NCI-H748 (cell line): ENCODE data around the gene GPR21.

Experiments used
- DNase-seq: peaks from one replicate; lab custom pipeline; 2025; ENCODE audit not compliant: unreplicated experiment; lab: John Stamatoyannopoulos, UW

The GPR21 gene, protein sequence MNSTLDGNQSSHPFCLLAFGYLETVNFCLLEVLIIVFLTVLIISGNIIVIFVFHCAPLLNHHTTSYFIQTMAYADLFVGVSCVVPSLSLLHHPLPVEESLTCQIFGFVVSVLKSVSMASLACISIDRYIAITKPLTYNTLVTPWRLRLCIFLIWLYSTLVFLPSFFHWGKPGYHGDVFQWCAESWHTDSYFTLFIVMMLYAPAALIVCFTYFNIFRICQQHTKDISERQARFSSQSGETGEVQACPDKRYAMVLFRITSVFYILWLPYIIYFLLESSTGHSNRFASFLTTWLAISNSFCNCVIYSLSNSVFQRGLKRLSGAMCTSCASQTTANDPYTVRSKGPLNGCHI

DNA sequence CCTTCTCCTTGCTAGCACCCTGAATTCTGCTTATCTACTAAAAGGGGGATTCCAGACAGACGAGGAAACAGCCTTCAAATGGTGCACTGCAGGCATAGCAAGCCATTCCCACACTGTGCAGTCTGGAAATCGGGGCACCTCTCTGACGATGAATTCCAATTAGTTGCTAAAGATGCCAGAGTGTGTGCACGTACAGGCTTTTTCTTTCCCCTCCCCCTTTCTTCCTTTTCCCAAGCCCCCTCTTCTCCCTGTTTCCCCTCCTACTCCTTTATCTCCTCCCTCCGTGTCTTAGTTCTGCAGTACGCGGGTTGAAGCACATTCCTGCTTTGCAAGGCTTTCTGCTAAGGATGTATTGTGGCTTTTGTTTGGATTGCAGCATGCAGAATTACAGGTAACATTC is at the start of gene GPR21:
GPR21 (plus strand) TSS at position 316 of the 400 bp plus-strand sequence. CDS start 900 bp downstream, outside the sequence.
- DNase-seq: no peak

DNA sequence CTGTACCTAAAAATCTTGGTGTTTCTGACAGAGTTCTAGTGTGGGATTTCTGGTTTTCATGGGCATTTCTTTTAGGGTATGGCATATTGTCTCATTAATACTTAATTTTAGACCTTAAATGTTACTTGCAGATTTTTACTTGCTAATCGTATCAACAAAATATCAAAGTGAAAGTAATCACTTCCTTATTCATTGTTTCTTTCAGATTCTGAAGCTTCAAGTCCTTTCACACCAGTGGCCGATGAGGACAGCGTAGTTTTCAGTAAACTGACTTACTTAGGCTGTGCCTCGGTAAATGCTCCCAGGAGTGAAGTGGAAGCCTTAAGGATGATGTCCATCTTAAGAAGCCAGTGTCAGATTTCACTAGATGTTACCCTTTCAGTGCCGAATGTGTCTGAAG is 47.5 kb upstream of the GPR21 start:
- no peak for DNase-seq

DNA sequence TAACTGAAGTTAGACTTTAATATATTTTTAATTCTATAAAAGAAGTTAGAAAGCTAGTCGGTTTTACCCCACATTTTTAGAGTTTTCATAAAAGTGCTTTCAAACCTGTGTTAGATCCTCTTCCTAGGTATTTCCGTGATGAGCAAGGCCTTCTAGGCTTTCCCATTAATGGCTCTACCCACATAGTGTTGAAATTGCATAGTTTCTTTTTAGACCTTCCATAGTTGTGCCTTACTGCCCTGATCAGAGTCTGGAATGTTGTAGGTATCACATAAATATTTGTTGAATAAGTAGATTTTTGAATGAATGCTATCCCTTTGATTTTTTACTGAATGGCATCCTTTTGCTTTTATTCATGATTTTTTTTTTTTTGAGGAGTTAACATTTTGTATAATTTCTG is 45.3 kb upstream of the GPR21 start:
- DNase-seq: no peak

DNA sequence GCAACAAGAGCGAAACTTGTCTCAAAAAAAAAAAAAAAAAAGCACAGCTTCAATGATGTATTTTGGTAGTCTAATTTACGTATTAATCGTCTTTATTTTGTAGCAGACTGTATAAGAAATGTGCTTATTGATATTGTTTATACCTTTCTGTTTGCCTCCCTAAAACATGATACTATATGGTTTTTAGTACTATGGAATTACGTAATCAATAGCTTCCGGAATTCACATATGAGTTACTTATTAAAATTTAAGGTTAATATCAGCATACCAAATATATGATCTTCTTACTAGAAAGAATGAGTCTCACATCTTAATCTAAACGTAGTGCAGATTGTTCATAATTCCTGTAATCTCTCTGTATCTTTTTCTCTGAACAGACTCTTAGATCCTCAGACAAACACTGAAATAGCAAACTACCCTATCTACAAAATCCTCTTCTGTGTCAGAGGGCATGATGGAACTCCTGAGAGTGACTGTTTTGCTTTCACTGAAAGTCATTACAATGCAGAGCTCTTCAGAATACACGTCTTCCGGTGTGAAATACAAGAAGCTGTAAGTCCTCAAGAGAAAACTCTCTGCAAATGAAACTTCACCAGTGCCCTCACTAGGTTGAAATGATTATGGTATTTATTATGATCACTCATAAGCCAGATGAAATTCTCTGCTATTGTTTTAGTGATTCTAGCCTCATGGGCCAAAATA is 44.4 kb upstream of the GPR21 start:
- DNase-seq: no peak

DNA sequence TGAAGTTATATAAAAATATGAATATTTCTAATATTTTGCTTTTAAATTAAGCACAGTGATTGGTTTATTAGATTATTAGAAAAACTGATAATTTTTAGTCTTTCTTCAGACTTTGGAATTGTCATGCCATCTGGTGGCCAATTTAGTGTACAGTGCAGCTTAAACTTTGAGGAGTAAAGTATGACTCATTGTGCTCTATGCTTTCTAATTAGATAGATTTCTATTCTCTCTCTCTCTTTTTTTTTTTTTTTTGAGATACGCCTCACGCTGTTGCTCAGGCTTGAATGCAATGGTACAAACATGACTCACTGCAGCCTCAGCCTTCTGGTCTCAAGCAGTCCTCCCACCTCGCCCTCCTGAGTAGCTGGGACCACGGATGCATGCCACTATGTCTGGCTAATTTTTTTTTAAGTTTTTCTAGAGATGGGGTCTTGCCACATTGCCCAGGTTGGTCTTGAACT is 42.1 kb upstream of the GPR21 start:
- peak; percentile 3 for DNase-seq

DNA sequence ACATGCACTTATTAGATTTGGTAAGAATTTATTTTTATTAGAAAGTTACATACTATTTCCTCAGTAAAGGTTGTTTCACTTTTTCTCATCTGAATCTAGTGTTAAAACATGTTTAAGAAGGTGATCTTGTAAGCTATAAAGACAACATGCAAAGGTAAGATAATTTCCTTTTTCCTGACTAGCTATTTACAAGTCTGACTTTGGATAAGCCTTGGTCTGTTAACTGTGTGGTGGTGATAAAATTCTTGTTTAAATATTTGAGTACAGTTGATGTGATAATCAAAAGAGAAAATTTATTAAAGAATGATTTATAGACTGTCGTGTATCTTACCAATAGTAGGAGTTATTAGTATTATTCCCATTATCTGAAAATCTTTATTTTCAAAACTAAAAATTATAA is 36.9 kb upstream of the GPR21 start:
- no peak for DNase-seq

DNA sequence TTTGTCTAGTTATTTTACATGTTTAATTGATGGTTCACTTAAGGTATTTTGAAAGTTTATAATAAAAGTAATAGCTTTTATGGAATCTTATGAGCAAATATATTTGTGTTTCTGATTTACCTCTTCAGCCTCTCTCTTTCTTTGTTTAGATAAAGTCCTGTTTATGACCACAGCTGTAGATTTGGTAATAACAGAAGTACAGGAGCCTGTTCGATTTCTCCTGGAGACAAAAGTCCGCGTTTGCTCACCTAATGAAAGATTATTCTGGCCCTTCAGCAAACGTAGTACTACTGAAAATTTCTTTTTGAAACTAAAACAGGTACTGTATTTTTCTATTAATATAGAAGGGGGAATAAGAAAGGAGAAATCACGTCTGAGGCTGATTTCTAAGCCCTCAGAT is 35.0 kb upstream of the GPR21 start:
- DNase-seq: no peak

DNA sequence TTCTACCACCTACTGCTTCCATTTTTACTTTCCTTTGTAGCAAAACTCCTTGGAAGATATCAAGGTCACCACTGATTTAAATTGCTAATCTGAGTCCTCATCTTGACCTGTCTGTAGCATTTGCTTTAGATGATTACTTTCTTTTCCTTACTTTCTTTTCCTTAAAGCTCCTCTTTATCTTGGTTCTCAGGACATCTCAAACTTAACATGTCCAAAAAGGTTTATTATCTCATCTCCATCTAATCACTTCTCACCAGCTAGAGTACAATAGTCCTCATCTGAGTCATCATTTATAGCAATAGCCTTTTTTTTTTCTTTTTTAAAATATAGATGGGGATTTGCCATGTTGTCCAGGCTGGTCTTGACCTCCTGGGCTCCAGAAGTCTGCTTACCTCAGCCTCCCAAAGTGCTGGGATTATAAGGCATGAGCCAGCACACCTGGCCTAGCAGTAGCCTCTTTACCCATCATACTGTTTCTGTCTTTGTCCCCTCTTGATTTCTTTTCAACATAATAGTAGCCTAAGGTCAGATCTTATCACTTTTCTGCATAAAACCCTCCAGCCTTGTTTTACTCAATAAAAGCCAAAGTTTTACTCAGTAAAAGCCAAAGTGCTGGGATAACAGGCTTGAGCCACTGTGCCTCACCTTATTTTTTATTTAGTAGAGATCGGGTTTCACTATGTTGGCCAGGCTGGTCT is 32.9 kb upstream of the GPR21 start:
- DNase-seq: no peak

DNA sequence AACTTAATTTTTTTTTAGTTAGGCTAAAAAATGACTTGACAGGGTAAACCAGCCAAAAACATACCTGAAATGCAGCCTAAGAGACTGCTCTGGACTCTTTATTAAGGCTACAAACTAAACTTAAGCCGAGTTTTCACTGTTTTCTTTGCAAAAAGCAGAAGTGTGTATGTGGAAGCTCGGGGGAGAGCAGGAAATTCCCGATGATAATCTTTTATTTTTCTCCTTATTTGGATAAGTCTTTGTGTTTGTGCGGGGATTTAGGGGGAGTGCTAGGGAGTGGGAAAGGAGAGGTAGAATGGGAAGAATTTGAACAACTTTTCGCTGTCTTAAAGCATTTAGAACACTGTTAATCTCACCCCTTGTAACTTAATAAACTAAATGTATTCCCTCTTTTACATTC is 30.7 kb upstream of the GPR21 start:
- DNase-seq: no peak

DNA sequence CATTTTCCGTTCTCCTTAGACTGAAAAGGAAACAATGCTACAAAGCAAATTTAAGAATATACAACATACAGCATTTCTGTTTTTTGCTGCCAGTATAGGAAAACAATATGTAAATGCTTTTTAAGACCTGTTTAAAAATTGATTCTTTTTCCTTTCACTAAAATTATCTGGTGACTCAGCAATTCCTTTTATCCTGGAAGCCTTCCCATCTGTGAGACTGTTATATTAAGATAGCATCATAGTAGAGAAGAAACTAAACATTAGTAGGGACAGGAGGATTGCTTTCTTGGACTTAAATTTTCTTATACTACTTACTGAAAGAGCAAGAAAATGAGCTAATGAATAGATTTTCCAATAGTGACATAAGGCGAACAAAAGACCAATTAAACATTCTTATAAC is 30.0 kb upstream of the GPR21 start:
- no peak for DNase-seq

DNA sequence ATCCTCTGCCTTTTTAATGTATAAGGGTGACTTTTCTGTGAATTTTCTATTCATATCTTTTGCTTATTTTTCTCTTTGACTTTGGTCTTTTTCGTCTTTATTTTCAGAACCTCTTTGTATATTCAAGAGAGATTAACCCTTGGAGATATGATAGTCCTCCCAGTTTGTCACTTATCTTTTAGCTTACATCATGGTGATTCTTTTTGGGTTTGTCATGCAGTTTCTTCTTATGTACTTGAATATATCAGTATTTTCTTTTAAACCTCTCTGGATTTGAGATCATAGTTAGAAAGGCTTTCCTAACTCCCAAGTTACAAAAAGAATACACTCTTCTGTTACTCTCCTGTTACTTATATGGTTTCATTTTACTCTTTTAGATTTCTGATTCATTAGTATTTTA is 27.5 kb upstream of the GPR21 start:
- no peak for DNase-seq

DNA sequence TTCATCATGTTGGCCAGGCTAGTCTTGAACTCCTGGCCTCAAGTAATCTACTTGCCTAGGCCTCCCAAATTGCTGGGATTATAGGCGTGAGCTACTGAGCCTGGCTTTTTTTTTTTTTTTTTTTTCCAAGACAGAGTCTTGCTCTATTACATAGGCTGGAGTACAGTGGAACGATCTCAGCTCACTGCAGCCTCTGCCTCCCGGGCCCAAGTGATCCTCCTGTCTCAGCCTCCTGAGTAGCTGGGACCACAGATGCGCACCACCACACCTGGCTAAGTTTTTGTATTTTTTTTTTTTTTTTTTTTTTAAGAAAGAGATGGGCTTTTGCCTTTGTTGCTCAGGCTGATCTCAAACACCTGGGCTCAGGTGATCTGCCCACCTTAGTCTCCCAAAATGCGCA is 26.2 kb upstream of the GPR21 start:
- no peak for DNase-seq

DNA sequence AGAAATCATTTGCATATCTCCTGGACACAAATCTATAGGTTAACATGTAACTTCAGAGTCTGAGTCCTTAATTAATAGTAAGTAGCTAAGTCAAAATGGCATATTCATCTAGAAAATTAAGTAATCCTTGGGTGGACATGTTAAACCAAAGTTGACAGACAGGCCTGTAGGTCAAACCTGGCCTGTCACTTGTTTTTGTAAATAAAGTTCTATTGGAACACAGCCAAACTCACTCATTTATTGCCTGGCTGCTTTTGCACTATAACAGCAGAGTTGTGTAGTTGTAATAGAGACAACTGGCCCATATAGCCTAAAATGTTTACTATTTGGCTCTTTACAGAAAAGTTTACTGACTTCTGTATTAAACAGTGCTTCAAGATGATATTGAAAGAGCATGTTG is 24.6 kb upstream of the GPR21 start:
- DNase-seq: no peak

DNA sequence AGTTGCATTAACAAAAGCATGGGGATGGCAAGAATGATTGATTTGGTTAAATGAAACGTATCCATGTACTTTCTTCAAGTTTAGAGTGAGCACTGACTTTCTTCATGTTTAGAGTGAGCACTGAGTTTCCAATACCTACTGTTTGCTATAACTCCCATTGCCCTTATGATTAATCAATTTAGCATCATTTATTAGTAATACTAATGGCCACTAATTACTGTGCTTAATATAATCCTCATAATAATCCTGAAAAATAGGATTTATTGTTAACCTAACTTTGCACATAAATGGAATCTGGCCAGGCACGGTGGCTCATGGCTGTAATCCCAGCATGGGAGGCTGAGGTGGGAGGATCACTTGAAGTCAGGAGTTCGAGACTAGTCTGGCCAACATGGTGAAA is 22.1 kb upstream of the GPR21 start:
- DNase-seq: no peak

DNA sequence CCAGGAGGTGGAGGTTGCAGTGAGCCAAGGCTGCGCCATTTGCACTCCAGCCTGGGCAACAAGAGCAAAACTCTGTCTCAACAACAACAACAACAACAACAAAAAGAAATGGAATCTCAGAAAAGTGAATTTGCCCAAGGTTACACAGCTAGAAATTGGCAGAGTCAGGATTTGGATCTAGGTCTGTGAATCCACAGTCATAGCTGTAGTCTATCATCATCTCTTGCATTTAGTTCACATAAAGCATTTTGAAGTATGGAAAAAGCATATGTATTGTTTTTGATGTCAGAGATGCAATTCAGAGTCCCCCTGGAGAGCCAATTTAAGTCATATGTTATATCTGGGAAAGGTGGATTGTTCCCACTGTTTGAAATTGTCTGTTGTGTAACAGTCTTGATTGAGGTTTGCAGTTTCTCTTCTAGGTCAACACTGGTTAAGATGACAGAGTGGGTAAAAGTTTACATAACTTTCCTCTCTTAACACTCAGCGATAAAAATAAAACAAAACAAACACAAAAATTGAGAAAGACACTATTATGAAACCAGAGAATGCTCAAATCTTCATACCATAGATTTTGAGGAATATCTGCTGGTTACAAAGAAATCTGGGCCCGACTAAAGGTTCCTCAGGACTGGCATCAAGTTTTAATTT is 21.5 kb upstream of the GPR21 start:
- DNase-seq: no peak

DNA sequence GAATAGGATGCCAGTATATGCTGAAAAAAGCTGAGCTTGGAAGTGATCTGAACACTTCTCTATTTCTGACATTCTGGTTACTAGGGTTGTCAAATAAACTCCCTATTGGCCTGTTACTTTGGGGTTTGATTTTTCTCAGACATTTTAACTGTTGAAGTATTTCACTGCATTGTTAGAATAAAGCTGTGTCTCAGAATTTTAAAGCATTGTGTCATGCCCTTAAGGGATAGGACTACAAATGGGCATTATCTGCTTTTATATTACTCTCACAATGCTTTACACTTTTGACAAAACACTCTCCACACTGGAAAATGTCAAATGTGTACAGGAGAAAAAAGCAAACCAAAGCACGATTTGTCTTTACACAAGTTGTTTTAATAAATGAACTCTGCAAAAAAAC is 16.8 kb upstream of the GPR21 start:
- no peak for DNase-seq

DNA sequence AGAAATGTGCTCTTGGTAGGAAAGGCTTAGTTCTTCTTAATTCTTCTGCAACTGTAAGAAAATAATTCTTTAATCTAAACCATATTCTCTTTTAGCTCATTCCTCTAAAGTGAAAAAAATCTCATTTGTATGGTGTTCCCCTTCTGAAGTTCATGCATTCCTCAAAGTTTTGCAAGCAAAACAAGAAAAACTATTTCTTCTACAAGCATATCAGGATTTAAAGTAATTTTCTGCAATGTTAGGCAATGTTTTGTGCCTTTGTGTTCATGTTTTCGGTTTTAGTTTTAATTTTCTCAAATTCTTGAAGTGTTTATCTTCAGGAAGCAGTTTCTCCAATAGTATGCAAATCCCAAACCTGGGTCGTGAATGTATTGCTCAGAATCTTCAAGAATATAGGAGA is 12.7 kb upstream of the GPR21 start:
- no peak for DNase-seq

DNA sequence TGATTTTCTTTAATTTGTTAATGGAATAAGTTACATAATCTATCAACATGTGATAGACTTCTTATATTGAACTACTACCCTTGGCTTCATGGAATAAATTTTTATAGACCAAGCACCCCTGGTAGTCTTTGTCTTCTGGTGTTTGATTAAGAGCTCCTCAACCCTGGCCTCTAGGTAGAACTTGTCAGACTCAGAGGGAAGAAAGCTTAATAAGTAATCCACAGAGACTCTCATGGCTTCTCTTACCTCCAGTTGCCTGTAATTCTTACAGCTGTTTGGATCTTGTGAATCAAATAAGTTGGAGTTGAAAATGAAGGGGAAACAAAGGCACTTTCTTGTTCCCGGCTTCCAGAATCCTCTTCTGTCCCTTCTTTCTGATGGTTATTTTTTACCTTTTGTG is 7.0 kb upstream of the GPR21 start:
- DNase-seq: no peak

DNA sequence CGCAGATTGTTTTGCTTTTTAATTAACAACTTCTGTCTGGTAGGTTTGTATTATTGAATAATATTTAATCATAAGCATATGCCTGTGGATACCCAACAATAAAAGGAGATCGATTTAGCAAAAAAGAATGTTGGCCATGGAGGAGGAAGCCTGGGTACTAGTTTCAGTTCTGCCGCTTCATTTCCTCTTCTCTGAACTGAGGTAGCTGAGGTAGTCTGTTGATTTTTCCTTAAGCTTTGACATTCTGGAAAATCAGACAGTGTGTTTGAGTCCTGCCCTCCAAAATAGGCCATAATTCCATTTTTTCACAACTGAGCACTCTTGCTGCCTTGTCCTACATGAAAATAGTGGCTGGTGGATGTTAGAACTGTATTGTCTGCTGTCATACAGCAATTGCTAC is 6.0 kb upstream of the GPR21 start:
- no peak for DNase-seq

DNA sequence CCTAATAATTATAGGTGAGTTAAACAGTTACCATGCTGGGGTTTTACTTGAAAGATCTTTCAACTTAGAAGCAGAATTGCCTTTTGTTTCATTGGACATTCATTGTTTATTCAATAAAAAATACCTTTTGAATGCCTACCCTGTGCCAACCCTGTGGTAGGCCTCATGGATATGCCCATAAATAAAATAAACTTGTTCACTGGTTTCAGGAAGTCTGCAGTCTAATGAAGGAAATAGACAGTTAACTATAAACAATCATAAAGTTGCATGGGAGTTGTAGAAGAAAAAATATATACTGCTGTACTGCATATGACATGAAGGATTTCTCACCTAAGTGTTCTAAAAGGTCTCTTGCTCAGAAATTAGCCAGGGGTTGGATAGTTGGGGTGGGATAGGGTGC is 5.3 kb upstream of the GPR21 start:
- no peak for DNase-seq

DNA sequence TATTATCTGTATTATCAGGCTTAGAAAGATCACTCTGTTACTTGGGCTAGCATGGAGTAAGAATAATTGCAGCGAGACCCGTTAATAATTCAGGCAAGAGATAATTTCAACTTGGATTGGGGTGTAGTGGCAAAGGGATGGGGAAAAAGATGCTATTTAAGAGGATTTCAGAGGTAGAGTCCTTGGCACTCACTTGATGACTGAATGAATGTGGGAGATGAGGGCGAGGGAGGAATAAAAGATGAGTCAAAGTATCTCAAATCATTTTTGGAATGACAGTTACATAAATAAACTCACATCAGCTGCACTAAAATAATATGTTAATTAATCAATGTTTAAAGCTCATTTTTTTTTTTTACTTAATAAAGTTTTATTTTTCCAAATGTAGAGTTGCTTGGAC is 4.5 kb upstream of the GPR21 start:
- DNase-seq: no peak

DNA sequence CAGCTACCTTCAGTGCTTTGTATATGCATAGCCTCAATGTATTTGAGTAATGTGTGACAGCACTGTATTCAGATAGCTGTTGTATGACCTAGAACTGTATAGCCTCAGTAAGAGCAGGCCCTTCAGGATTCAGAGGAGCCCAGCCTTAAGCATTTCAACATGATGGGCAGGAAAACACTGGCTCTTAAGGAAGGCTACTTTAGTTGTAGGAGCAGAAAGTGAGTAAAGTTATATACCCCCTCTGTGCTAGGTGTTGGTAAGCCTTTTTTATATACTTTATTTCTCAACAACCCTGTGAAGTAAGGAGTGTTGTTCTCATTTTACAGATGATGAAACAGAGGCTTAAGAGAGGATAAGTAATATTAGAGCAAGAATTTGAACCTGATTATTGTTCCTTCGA is 1.5 kb upstream of the GPR21 start:
- DNase-seq: no peak
